Measurements from ENCODE around the gene PREP.

DNA sequence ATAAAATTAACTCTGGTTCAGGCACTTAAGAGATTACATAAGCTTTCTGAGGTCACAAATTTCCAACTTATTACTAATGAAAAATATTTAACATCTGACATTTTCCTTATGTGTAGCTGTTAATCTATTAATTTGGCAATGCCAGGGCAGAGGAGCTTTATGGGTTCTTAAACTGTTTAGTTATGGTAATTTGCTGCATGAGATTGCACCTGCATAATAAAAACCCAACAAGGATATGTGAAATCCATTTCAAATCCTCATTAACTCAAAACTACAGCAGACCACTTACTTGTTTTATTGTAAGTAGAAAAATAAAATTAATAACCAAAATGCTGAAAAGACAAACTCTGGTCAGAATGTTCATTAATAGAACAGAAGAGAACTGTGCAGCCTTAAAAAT is 98.1 kb downstream of the PREP start:
- TF ChIP-seq EZH2phosphoT487 (IDR thresholded peaks at IDR 0.05; ENCODE audit: borderline replicate concordance, low read depth) (no peak), RXRA (IDR thresholded peaks at IDR 0.05; ENCODE audit: borderline replicate concordance, low read depth) (no peak), SMC3 (IDR thresholded peaks at IDR 0.05; ENCODE audit: low read depth, low read length) (no peak), CHD2 (IDR thresholded peaks at IDR 0.05; ENCODE audit: low read length, partially characterized antibody) (no peak), JUND (IDR thresholded peaks at IDR 0.05) (no peak), YY1 (IDR thresholded peaks at IDR 0.05; ENCODE audit: low read depth) (no peak), POLR2AphosphoS5 (IDR thresholded peaks at IDR 0.05; ENCODE audit: low read depth, low read length) (no peak), TEAD4 (IDR thresholded peaks at IDR 0.05; ENCODE audit: borderline replicate concordance, insufficient read depth) (no peak)
- TF ChIP-seq, protein P1, sequence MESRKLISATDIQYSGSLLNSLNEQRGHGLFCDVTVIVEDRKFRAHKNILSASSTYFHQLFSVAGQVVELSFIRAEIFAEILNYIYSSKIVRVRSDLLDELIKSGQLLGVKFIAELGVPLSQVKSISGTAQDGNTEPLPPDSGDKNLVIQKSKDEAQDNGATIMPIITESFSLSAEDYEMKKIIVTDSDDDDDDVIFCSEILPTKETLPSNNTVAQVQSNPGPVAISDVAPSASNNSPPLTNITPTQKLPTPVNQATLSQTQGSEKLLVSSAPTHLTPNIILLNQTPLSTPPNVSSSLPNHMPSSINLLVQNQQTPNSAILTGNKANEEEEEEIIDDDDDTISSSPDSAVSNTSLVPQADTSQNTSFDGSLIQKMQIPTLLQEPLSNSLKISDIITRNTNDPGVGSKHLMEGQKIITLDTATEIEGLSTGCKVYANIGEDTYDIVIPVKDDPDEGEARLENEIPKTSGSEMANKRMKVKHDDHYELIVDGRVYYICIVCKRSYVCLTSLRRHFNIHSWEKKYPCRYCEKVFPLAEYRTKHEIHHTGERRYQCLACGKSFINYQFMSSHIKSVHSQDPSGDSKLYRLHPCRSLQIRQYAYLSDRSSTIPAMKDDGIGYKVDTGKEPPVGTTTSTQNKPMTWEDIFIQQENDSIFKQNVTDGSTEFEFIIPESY (IDR thresholded peaks at IDR 0.05; ENCODE audit: borderline replicate concordance, low read depth): no peak
- TF ChIP-seq, protein P2, sequence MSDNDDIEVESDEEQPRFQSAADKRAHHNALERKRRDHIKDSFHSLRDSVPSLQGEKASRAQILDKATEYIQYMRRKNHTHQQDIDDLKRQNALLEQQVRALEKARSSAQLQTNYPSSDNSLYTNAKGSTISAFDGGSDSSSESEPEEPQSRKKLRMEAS (IDR thresholded peaks at IDR 0.05; ENCODE audit: low read depth): no peak
- TF ChIP-seq, protein P3, sequence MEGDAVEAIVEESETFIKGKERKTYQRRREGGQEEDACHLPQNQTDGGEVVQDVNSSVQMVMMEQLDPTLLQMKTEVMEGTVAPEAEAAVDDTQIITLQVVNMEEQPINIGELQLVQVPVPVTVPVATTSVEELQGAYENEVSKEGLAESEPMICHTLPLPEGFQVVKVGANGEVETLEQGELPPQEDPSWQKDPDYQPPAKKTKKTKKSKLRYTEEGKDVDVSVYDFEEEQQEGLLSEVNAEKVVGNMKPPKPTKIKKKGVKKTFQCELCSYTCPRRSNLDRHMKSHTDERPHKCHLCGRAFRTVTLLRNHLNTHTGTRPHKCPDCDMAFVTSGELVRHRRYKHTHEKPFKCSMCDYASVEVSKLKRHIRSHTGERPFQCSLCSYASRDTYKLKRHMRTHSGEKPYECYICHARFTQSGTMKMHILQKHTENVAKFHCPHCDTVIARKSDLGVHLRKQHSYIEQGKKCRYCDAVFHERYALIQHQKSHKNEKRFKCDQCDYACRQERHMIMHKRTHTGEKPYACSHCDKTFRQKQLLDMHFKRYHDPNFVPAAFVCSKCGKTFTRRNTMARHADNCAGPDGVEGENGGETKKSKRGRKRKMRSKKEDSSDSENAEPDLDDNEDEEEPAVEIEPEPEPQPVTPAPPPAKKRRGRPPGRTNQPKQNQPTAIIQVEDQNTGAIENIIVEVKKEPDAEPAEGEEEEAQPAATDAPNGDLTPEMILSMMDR (IDR thresholded peaks at IDR 0.05): no peak

All from SK-N-SH (cell line).